Measurements from ENCODE around the gene METTL17. TPM values are rescaled to one million over a fixed set of nuclear protein-coding genes. Genes with fewer than 3 reads are reported as not detected.

METTL17 gene
- total and polyA plus RNA-seq, 2 of the 13 experiments (the other 11 are each of a cell fraction or from before 2014, with no cell fraction given): 122 to 199 TPM

GRCh38 chr14:20989787-20990600 is at the start of gene METTL17 (continued):
- TF ChIP-seq THAP9 (CRISPR knock-in tag; IDR thresholded peaks at IDR 0.05; ENCODE audit: borderline replicate concordance) (peak; percentile 86; the same call in 1 of the 2 replicates), HOXA3 (CRISPR knock-in tag; IDR thresholded peaks at IDR 0.05) (peak; percentile 89), FOXA3 (CRISPR knock-in tag; IDR thresholded peaks at IDR 0.05) (peak; percentile 17; the same call in 1 of the 2 replicates), LCORL (IDR thresholded peaks at IDR 0.05) (0 out of 2 replicates have a peak, but pooled peaks have one; percentile 57), LCORL (CRISPR knock-in tag; IDR thresholded peaks at IDR 0.05) (peak; percentile 57; the same call in 1 of the 2 replicates), ZMYM4 (CRISPR knock-in tag; IDR thresholded peaks at IDR 0.05) (peak; percentile 62; the same call in 1 of the 2 replicates), EP300 (IDR thresholded peaks at IDR 0.05; ENCODE audit: low read depth in 2 of 2, low read length in 2 of 2) (no peak), EP300 (CRISPR knock-in tag; IDR thresholded peaks at IDR 0.05; ENCODE audit: borderline replicate concordance) (no peak), CBX2 (IDR thresholded peaks at IDR 0.05; ENCODE audit: low read depth, low read length) (no peak), CBX2 (CRISPR knock-in tag; IDR thresholded peaks at IDR 0.05; ENCODE audit: low read depth) (0 out of 2 replicates have a peak, but pooled peaks have one; percentile 62), IRF1 (CRISPR knock-in tag; IDR thresholded peaks at IDR 0.05; ENCODE audit: low read depth) (no peak), IKZF5 (CRISPR knock-in tag; IDR thresholded peaks at IDR 0.05) (peak; percentile 81), ZNF609 (CRISPR knock-in tag; IDR thresholded peaks at IDR 0.05; ENCODE audit: borderline replicate concordance) (0 out of 2 replicates have a peak, but pooled peaks have one; percentile 32), ZNF687 (CRISPR knock-in tag; IDR thresholded peaks at IDR 0.05) (peak; percentile 92)

Measured in HepG2 (cell line).